Measurements from ENCODE around the gene LARGE1.

LARGE1 gene

GRCh38 chr22:33521879-33522665 is 398.2 kb downstream of the LARGE1 start:
- DNase-seq (ENCODE audit: low read depth, low spot score): no peak

- DNase-seq (ENCODE audit: low read depth, low spot score): no peak
These were observed 399.1 kb downstream of the LARGE1 start for GRCh38 chr22:33520904-33521780.

GRCh38 chr22:33519974-33520903 is 400.0 kb downstream of the LARGE1 start:
- DNase-seq (ENCODE audit: low read depth, low spot score): no peak

GRCh38 chr22:33519071-33519973 is 401.0 kb downstream of the LARGE1 start:
- peak; percentile 12 for DNase-seq (ENCODE audit: low read depth, low spot score)

GRCh38 chr22:33518405-33518804 is 401.9 kb downstream of the LARGE1 start:
- no peak for DNase-seq (ENCODE audit: low read depth, low spot score)

DNA sequence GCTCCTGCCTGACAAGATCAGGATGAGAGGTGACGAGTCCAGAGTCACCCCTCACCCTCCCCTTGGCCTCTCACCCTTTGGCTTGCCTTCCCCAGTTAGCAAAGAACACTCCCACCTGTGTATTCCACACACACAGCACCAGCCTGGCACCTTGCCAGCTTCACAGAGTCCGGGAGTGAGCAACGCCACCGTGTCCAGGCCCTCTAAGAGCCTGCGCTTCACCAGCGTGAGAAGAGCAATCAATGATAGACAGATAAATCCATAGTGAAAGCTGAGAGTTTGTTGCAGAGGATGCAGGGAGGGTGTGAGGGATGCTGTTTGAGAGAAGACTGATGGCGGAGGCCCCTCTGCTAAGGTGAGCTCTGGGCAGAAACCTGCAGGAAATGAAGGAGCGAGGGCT is 404.5 kb downstream of the LARGE1 start:
- DNase-seq (ENCODE audit: low read depth, low spot score): no peak

- DNase-seq (ENCODE audit: low read depth, low spot score): no peak
These were observed 406.6 kb downstream of the LARGE1 start for GRCh38 chr22:33513388-33514338.

DNA sequence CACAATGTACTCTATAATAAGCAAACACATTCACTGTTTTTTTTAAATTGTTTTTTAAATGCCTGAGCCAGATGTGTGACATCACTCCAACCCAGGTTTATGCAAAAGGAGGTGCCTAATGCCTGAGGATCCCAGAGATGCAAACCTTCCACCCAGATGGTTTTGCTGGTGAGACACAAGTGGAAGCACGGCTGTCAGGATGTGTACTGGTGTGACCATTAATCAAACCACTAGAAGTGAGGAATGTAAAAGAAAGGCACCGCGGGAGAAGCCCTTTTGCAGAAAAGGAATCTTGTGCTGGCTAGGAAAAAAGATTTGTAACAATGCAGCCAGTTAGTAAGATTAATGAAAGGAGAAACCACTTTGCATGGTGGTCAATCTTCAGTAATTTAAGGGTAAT is 407.4 kb downstream of the LARGE1 start:
- no peak for DNase-seq (ENCODE audit: low read depth, low spot score)

GRCh38 chr22:33510429-33510904 is 409.8 kb downstream of the LARGE1 start:
- no peak for DNase-seq (ENCODE audit: low read depth, low spot score)

DNA sequence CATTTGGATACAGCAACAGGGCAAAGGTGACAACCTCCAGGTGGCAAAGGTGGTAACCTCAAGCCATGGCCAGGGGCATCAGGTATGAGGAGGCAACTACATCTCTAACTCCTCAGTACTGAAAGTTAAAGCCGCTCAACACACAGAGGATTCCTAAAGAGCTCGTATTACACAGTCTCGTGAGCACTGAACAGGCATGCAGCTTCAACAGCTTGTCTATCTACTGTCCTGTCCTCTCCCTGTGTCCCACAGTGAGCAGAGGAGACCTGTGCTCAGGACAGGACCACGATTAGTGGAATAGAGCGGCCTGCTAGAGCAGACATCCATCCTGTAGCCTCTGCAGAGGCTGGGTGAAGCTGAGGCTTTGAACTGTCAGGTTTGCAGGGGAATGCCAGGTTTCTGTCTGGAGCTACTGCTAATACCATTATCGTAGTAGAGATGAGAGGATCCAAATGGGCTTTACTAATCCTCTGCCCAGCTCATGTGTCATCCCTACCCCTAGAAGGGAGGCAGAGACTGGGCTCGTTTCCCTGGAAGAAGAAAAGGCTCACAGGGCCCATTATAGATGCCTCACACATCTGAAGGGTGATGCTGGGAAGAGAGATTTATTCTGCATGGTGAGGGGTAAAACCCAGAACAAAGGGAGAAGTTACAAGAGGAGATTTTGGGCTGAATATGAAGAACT is 415.2 kb downstream of the LARGE1 start:
- no peak for DNase-seq (ENCODE audit: low read depth, low spot score)

- DNase-seq (ENCODE audit: low read depth, low spot score): no peak
These were observed 424.2 kb downstream of the LARGE1 start for GRCh38 chr22:33496112-33496511.

DNA sequence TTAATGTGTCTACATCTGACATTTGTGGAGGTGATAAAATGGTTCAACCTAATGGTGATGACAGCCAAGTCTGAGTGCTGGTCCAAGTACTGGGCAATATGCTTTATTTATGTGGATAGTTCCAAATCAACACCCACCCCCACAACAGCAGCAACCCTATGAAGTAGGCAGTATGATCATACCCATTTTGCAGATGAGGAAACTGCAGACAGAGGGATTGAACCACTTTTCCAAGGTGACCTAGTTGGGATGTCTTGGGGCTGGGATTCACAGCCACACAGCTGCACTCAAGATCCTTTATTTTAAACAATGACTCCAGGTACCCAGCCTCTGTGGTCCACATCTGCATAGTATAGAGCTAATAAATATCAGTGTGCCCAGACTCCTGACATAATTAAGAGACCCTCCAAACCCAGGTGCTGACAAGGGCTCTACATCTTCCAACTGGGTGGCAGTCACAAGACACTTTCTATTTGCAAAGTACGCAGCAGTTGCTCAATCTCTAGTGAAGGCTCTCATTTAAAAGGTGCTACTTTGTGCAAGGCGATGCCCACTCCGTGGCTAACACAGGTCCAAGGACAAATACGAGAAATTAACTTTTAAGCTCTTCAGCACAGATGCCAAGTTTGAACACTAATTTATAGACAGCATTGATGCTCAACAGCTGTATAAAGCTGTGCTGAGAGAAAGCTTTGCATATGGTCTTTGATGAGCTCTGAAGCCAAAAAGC is 426.6 kb downstream of the LARGE1 start:
- no peak for DNase-seq (ENCODE audit: low read depth, low spot score)

- DNase-seq (ENCODE audit: low read depth, low spot score): no peak
These were observed 428.0 kb downstream of the LARGE1 start for GRCh38 chr22:33492210-33492651.

GRCh38 chr22:33487041-33487716 is 433.1 kb downstream of the LARGE1 start:
- no peak for DNase-seq (ENCODE audit: low read depth, low spot score)

DNA sequence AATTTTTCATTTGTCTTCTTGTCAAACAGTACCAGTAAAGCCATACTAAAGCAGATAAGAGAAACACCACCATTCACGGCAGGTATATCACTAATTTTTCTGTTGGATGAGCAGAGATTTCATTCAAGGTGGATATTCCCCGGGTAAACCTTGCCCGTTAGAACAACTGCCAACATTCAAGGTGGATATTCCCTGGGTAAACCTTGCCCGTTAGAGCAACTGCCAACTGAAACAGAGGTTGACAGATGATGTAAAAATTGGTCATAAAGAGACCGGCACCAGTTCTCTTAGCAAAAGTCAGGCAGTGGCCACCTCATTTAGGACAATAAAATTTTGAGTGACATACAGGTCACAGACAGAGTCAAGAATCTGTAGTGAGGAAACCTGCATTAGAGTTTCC is 438.7 kb downstream of the LARGE1 start:
- no peak for DNase-seq (ENCODE audit: low read depth, low spot score)

- DNase-seq (ENCODE audit: low read depth, low spot score): no peak
These were observed 442.9 kb downstream of the LARGE1 start for GRCh38 chr22:33477120-33478111.
